Prostate gland (tissue), 2 donors: ENCODE data around the gene OR2H1.

ENCODE experiments used
- CTCF ChIP-seq, 4 experiments: fragments of 200-600 bp in 2 of 4; fragments of 450-650 bp in 2 of 4; sonication (generic) in 2 of 4; IDR thresholded peaks; 1 replicate in 3 of 4; 2 replicates in 1 of 4; pipeline ENCODE4 v1.5.1; 2016 to 2019; ENCODE audit warnings: antibody characterized with exemption in 4 of 4, mild to moderate bottlenecking in 2 of 4, moderate library complexity in 2 of 4
- POLR2AphosphoS5 ChIP-seq: sonication (generic); formaldehyde crosslinking; IDR thresholded peaks from one replicate; pipeline ENCODE4 v1.6.1; 2017; ENCODE audit warnings: antibody characterized with exemption

- TF ChIP-seq CTCF (IDR thresholded peaks at IDR 0.05) (no peak), POLR2AphosphoS5 (no peak)
Observed at GRCh38 chr6:29488874-29489273, 31.9 kb downstream of the OR2H1 start.
